Islet precursor cell (in vitro differentiated cells): ENCODE results near the gene TBL3.

Source experiments
- DNase-seq: peaks from one replicate; pipeline ENCODE4 v3.0.0-alpha.2; 2018

Gene TBL3

DNA sequence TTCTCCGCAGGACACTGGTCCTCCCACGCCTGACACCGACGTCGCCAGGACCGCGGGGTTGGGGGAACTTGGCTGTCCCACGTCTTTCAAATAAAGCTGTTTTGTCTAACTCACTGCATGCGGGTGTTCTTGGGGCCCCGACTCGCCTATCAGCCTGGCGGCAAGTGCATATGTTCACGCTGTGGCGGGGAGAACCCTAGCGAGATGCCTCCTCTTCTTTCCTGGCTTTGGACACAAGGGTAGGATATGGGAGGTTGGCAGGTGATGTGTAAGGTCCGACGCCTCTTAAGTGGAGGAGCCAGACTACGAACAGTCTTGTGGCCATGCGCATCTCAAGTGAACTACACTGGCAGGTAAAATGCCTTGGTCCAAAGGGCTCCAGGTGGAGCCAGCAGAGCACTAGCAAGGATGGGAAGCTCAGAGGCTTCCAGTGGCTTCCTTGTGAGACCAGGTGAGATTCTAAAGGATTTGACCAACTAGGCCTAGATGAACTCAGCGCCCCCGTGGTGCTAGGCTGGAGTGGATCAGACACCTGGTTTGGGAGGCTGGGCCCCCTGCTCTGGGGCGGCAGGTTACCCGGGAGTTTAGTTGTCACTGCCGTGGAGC is 6.4 kb upstream of the TBL3 start:
- no peak for DNase-seq

DNA sequence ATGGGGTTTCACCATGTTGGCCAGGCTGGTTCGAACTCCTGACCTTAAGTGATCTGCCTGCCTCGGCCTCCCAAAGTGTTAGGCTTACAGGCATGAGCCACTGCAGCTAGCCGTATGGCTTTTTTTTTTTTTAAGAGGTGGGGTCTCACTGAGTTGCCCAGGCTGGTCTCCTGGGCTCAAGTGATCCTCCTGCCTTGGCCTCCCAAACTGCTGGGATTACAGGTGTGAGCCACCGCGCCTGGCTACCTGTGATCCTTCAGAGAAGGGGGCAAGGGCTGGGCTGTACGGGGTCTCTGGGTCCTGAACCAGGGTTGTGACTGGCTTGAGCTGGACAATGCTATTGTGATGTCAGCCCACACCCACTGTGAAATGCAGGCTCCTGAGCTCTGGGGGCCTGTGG is 5.4 kb upstream of the TBL3 start, which contains the start of gene RNF151:
RNF151 (plus strand) TSS at position 397 of the 400 bp plus-strand sequence. CDS start 26 bp downstream, outside the sequence.
- no peak for DNase-seq

DNA sequence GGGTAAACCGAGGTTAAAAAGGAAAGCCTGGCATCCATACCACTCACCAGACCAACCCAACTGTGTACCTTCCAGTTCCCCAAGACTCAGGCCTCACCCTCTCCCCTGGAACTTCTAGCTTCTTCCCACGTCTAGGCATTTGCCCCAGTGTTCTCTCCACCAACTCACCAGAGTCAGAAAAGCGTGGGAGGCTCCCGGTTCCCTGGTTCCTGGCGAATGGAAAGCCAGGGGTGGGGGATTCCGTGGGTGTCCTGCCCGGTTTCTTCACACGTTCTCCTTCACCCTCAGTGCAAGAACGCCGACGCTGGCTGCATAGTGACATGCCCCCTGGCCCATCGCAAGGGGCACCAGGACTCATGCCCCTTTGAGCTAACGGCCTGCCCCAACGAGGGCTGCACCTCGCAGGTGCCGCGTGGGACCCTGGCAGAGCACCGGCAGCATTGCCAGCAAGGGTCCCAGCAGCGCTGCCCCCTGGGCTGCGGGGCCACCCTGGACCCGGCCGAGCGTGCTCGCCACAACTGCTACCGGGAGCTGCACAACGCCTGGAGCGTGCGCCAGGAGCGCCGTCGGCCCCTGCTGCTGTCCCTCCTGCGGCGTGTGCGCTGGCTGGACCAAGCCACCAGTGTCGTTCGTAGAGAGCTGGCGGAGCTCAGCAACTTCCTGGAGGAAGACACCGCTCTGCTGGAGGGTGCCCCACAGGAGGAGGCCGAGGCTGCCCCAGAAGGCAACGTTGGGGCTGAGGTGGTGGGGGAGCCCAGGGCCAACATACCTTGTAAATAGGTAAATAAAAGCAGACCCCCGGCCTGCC is 3.5 kb upstream of the TBL3 start:
- no peak for DNase-seq

DNA sequence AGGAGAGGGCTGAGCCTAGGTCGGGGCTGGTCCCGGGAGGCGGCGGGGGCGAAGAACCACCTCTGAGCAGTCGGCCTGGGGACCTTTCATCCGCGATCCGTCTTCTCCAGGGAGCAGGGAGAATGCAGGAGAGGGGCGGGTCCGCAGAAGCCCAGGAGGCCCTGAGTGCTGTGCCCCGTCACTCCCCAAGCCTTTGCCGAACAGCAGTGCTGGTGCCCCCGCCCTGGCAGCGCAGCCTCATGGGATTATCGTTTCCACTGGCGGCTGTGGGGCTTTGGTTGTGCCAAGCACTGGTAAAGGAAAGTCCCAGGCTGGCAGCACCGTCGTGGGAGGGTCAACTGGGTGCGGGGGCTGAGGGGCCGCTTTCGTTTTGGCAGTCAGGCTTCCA is 631 bp downstream of the TBL3 start:
- peak; percentile 62 for DNase-seq

DNA sequence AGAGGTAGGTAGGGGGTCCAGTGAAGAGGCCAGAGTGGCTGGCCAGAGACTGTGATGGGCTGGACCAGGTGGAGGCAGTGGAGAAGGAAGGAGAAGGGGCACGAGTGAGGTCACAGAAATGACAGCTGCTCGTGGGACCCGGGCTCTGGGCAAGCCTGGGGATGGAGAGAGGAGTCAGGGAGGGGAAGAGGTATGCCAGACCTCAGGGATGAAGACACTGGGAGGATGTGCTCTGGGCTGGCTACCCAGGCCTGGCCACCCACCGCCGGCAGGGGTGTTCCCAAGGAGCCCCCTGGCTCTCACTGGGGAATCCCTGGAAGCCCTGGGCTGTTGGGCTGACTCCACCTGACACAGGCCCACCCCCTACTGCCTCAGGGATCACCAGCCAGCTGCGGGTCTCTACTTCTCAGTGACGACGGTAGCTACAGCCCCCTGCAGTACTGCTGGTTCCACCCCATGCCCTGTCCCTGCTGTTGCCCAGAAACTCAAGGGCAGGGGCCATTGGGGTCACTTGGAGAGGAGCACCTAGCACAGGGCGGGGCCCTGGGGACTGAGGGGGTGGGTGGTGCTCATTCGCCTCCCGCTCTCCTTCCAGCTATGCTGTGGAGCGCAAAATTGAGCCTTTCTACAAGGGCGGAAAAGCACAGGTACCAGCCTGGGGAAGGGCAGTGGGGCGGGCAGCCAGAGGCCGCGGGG is 1.8 kb downstream of the TBL3 start:
- no peak for DNase-seq

DNA sequence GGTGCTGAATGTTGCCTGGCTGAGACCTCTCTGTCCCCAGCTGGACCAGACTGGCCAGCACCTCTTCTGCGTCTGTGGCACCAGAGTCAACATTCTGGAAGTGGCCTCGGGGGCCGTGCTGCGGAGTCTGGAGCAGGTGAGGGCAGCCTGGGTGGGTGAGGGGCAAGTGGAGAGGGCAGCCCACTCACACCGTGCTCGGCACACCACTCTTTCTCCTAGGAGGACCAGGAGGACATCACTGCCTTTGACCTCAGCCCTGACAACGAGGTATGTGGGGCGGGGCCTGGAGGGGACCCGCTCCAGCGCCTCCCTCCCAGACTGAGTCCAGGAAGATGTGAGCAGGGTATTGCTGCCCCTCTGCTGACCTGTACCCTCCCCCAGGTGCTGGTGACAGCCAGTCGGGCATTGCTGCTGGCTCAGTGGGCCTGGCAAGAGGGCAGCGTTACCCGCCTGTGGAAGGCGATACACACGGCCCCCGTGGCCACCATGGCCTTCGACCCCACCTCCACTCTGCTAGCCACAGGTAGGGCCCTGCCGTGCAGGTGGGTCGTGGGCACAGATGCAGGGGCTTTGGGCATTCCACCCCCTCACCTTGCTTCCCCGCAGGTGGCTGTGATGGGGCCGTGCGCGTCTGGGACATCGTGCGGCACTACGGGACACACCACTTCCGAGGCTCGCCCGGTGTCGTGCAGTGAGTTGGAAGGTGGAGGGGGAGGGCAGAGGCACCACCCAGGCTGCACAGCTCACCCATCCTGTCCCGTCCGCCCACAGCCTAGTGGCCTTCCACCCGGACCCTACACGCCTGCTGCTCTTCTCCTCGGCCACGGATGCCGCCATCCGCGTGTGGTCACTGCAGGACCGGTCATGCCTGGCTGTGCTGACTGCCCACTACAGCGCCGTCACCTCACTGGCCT is 2.6 kb downstream of the TBL3 start:
- DNase-seq = no peak

DNA sequence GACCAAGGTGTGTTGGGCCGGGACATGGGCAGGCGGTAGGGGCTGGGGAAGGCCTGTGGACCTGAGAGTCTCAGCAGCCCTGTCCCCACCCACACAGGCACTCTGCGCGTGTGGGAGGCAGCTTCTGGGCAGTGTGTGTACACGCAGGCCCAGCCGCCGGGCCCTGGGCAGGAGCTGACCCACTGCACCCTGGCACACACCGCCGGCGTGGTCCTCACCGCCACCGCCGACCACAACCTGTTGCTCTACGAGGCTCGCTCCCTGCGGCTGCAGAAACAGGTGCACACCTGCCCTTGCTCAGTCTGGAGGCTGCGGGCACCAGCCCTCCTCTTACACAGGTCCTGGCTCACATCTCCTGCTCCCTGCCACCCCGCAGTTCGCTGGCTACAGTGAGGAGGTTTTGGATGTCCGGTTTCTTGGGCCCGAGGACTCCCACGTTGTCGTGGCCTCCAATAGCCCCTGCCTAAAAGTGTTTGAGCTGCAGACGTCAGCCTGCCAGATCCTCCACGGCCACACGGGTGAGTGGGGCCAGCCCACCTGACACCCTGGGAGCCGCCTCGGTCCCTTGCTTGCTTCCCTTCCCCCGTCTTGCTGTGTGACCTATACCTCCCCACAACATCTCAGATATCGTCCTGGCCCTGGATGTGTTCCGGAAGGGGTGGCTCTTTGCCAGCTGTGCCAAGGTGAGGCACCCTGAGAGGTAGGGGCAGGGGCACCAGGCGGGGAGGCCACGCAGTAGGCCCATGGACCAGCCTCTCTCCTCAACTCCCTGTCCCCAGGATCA is 3.8 kb downstream of the TBL3 start:
- DNase-seq = no peak

DNA sequence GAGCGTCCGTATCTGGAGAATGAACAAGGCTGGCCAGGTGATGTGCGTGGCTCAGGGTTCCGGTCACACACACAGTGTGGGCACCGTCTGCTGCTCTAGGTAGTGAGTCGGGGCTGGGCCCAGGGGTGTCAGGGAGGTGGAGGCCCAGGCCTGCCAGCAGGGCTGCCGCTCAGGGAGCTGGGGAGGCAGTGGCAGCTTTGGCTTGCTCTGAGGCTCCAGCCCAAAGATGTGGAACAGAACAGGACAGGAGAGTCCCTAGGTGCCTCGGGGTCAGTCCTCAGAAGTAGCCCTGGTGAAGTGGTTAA is 4.3 kb downstream of the TBL3 start:
- no peak for DNase-seq

DNA sequence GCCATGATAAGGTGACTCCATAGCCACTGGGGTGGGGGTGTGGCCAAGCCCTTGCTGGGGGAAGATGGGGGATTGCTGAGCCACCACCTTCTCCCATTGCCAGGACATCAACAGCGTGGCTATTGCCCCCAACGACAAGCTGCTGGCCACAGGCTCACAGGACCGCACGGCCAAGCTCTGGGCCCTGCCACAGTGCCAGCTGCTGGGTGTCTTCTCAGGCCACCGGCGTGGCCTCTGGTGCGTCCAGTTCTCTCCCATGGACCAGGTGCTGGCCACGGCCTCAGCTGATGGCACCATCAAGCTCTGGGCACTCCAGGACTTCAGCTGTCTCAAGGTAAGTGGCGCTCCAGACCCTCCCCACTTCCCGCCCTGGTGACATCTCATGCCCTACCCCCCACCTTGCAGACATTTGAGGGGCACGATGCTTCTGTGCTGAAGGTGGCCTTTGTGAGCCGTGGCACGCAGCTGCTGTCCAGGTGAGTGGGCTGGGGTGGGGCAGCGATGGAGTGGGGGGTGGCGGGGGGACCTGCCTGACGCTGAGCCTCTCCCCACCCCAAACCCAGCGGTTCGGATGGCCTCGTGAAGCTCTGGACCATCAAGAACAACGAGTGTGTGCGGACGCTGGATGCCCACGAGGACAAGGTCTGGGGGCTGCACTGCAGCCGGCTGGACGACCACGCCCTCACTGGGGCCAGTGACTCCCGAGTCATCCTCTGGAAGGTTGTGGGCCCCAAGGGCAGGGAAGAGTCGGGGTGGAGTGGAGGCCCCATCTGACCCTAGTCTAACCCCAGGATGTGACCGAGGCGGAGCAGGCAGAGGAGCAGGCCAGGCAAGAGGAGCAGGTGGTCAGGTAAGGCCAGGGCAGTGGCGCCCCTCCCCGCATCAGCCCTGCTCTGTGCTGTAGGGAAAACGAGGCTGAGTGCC is 5.4 kb downstream of the TBL3 start:
- DNase-seq = no peak

DNA sequence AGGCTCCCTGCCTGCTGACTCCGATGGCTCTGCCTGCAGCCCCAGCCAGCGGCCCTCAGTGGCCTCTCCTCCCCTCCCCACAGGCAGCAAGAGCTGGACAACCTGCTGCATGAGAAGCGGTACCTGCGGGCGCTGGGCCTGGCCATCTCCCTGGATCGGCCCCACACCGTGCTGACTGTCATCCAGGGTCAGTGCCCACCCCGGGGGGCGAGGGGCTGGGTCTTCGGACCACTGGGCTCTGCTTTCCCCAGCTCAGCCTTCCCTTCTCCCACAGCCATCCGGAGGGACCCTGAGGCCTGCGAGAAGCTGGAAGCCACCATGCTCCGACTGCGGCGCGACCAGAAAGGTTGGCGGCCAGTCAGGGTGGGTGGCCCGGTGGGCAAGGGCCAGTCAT is 6.0 kb downstream of the TBL3 start:
- no peak for DNase-seq

DNA sequence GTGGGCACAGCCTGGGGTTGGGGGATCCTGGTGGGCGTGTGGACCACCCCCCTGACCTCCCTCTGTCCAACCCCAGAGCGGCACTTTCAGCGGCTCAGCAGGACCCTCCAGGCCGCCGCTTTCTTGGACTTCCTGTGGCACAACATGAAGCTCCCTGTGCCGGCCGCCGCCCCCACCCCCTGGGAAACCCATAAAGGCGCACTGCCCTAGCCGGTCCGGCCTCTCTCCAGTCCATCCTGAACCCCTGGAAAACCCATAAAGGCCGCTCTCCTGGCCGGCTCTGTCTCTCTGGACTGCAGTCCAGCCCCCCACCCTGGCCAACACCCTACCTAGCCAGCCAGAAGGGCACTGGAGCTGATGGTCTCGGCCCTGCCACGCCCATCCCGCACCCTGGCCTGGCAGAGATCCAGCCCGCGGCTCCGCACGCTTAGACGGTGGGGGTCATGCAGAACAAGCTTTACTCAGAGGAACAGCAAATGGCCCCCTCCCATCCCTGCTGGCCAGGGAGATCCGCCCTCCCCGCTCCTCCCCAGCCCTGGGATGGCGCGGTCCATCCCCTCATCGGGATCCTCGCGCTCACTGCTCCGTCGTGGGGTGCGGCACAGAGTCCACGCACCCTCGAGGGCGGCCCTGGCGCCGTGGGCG is 6.7 kb downstream of the TBL3 start:
- no peak for DNase-seq

DNA sequence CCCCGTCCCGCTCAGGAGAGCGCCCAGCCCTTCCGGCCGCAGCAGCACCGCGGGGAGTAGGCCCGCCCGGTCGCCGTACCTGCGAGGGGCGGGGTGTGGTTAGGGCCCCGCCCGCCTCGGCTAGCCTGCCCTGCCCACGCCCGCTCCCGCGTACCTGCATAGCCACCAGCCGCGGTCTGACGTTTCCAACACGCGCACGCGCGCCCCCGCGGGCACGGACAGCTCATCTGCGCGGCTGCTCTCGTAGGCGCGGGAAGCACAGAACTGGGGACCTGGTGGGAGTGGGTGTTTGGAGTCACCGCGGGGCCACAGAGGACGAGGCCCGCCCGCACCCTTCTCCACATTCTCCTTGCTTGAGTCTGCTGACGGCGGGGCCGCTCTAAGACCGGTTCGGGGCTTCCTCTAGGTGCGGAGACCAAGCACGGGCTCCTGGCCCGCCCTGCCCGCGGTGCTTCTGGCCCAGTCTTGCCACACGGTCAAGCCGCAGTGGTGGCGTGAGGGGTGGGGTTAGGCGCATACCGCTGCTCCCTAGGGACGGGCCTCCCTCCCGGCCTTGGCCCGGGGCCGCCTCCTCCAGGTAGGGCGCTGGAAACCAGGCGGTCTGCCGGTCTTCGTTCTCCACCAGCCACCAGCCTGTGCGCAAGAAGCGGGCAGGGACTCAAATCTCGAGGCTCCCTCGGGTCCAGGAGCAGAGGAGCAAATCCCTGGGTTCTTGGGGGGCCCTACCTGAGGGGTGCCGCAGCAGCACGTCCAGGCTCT is 7.6 kb downstream of the TBL3 start:
- DNase-seq = peak; percentile 85

DNA sequence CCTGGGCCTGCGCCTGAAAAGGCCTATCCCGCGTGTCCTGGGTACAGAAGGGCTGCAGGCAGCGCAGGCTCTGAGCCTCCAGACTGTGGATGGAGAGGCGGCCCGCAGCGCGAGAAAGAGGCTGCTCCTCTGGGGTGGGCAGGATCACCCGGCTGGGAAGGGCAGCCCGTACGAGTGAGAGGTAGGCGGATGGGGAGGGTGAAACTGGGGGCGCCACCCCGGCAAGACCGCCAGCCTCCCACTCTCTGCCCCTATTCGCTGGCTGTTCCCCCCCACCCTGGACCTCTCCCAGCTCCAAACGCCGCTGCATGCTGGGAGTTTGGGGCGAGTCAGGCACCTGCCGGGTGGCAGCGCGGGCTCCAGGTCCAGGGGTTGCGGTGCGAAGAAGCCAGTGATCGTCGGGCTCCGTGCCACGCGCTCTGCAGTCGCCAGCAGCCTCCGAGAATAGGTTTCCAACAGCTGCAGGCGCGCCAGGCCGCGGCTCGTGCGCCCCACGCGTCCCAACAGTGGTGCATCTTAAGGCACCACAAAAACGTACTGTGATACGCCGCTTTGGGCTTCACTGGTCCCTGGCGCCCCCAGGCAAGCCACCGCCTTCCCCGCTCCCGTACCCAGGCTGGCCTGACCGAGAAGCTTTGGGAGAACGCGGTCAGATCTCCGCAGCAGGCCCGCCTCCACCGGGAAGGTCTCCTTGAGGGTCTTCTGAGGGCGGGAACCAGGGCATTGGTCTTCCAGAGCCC is 8.3 kb downstream of the TBL3 start:
- no peak for DNase-seq

DNA sequence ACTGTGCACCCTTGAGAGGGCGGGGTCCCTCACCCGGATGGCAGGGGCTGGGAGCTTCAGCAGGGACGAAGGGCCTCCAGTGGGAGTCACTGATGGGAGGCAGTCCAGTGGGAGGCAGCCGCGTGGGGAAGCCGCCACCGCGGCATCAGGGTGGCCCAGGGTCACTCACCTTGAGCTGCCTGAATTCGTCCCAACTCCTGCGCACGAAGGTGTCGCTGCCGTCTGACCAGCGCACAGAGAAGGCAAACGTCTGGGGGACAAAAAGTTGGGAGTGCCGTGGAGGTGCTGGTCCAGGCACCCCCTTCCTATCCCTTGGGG is 8.9 kb downstream of the TBL3 start:
- DNase-seq = no peak

DNA sequence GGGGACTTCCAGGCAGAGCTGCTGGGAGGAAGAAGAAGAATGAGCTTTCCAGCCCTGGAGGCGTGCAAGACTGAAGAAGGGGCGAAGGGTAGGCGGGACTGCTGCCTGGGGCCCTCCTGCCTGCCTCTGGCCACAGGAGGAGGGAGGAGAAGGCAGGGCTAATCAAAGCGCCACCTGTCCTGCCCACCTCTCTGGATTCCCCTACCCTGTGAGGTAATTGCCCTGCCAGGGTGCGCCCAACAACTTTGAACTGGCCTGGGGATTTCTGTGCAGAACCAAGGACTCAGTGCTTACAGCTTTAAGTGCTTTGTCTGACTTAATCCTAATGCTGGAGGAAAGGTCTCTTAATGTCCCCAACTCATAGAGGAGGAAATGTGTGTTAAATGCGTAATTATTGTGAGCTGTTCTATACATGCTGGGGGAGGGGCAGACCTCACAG is 9.6 kb downstream of the TBL3 start, which contains the start of gene NOXO1:
NOXO1 (minus strand) TSS at position 72 of the 439 bp plus-strand sequence. CDS start 290 bp downstream, outside the sequence.
- no peak for DNase-seq

DNA sequence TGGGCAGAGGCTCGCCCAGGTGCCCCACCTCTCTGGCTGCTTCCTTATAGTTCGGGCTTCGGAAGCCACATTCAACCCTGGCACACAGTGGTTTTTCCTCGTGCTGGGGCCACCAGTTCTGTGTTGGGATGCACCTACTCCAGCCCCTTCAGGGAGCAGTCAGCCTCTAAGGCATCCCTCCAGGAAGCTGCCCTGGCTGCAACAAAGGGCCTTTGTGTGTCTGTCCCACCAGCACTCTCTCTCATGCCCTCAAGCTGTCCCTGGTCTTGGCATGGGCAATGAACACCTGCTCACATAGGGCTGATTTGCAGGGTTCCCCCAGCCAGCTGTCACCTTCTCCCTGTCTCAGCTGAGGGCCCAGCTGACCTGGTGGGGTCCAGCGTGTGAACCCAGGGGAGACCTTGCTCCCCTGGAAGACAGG is 10.2 kb downstream of the TBL3 start:
- DNase-seq = no peak

DNA sequence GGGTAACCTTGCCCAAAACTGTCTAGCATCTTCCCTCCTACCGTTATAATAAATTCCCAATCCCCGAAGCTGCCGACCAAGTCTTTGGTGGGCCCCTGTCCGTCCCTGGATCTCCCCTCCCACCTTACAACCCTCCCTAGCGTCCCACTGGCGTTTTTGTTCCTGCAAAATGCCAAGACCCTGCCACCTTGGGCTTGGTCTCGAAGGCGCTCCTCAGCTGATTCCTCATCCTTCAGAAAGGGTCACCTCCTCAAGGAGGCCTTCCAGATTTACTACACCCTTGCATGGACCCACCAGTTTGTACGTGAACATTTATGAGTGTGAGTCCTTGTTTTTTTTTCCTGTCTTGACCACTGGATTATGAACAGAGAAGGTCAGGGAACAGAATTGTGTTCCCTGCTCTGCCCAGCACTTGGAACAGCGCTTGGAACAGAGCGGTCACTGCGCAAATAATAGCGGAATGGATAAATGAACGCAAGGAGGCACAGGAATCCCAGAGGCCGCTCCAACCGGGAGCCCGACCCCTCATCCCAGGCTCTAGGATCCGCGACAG is 11.2 kb downstream of the TBL3 start:
- no peak for DNase-seq

DNA sequence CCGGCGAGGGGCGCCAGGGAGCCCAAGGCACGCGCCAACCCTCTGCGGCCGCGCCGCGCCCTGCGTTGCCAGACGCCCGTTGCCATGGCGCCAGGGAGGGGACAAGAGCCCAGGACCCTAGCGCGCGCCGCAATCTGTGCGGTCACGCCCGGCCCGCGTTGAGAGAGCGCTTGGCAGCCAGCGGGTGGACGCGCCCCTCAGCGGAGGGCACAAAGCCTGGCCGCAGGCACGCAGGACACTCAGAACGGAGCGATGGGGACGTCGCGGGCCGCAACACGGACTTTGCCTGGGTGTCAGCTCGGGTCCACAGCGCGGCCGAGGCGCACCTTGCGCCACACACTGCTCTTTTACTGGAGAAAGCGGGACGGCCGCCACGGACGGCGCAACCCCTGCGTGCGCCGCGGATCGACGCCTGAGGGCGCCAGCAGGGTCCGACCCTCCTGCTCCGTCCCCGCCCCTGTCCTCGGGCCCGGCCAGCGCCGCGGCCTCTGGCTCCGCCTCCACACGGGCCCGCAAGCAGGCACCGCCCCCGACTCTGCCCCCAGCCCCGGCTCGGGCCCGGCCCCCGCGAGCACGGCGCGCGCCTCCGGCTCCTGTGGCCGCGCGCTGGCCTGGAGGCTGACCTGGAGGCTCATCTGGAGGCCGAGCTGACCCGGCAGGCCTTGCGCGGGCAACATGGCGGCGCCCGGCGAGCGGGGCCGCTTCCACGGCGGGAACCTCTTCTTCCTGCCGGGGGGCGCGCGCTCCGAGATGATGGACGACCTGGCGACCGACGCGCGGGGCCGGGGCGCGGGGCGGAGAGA is 11.9 kb downstream of the TBL3 start, which contains the start of gene GFER:
GFER (plus strand) TSS at position 650 of the 803 bp plus-strand sequence; CDS start at position 676, 26 bp downstream.
- peak; percentile 97 for DNase-seq
